ENCODE measurements around the gene ATXN2.
"Not testable (repeated sequence)": the region's sequence is repeated elsewhere in the genome, so short reads cannot be mapped to it uniquely, and the experiment has no call there.

The ATXN2 gene

DNA sequence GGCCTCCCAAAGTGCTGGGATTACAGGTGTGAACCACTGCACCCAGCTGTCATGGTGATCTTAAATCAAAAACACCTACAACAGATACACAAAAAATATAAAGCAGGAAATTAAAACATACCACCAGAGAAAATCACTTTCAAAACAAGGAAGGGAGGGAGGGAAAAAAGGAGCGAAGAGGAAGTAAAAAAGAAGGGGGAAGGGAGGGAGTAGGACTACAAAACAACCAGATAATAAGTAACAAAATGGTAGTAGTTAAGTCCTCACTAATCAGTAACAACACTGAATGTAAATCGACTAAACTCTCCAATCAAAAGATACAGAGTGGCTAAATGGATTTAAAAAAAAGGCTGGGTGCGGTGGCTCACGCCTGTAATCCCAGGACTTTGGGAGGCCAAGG lies 104.4 kb downstream of the ATXN2 start:
- TF ChIP-seq, protein P1, sequence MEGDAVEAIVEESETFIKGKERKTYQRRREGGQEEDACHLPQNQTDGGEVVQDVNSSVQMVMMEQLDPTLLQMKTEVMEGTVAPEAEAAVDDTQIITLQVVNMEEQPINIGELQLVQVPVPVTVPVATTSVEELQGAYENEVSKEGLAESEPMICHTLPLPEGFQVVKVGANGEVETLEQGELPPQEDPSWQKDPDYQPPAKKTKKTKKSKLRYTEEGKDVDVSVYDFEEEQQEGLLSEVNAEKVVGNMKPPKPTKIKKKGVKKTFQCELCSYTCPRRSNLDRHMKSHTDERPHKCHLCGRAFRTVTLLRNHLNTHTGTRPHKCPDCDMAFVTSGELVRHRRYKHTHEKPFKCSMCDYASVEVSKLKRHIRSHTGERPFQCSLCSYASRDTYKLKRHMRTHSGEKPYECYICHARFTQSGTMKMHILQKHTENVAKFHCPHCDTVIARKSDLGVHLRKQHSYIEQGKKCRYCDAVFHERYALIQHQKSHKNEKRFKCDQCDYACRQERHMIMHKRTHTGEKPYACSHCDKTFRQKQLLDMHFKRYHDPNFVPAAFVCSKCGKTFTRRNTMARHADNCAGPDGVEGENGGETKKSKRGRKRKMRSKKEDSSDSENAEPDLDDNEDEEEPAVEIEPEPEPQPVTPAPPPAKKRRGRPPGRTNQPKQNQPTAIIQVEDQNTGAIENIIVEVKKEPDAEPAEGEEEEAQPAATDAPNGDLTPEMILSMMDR (IDR thresholded peaks at IDR 0.05; ENCODE audit: low read length, missing control alignments), result no peak
- no peak for DNase-seq (ENCODE audit: low read depth)

DNA sequence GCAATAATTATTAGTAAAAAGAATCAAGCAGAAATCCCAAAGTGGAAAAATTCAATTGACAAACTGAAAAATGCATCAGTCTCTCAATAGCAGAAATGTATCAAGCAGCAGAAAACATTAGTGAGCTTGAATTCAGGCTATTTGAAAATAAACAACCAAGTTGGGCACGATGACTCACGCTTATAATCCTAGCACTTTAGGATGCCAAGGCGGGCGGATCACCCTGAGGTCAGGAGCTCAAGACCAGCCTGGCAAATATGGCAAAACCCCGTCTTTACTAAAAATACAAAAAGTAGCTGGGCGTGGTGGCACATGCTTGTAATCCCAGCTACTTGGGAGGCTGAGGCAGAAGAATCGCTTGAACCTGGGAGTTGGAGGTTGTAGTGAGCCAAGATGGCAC lies 106.1 kb downstream of the ATXN2 start:
- peak; percentile 26 for DNase-seq (ENCODE audit: low read depth)
- H3K4me3 ChIP-seq (replicated peaks; ENCODE audit: low read depth, low read length), result not testable (repeated sequence)

More for the DNA sequence above, 104.4 kb downstream of the ATXN2 start:
- no peak overlapping the region for H3K4me3 ChIP-seq (replicated peaks; ENCODE audit: low read depth, low read length)

- TF ChIP-seq, protein P1 (IDR thresholded peaks at IDR 0.05; ENCODE audit: low read length, missing control alignments), result no peak
- no peak overlapping the region for H3K4me3 ChIP-seq (replicated peaks; ENCODE audit: low read depth, low read length)
- no peak for DNase-seq (ENCODE audit: low read depth)
Measured at GRCh38 chr12:111488798-111489197, 110.3 kb downstream of the ATXN2 start.

DNA sequence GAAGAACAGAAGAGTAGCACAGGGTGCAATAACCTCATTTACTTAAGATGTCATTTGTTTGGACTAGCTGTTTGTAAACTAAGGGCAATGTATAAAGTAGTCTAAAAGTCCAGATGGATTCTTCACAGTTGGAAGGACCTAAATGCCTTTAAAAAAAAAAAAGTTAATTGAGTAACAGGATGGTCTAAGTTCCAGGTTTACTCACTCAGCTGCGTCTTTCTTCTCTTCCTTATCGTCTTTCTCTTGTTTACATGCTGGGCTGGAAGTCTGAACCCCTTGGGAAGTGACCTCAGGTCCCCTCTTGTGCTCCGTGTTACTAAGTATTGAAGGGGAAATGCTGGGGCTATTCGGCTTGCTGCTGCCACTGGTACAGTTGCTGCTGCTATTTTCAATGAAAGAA lies 110.8 kb downstream of the ATXN2 start:
- H3K4me3 ChIP-seq (replicated peaks; ENCODE audit: low read depth, low read length), result no peak overlapping the region
- DNase-seq (ENCODE audit: low read depth), result peak; percentile 76
- TF ChIP-seq, protein P1 (IDR thresholded peaks at IDR 0.05; ENCODE audit: low read length, missing control alignments), result no peak

GRCh38 chr12:111482462-111482861 lies 116.7 kb downstream of the ATXN2 start:
- DNase-seq (ENCODE audit: low read depth), result no peak
- TF ChIP-seq, protein P1 (IDR thresholded peaks at IDR 0.05; ENCODE audit: low read length, missing control alignments), result peak; percentile 33

GRCh38 chr12:111471236-111471635 lies 127.9 kb downstream of the ATXN2 start:
- TF ChIP-seq, protein P1 (IDR thresholded peaks at IDR 0.05; ENCODE audit: low read length, missing control alignments), result no peak
- no peak overlapping the region for H3K4me3 ChIP-seq (replicated peaks; ENCODE audit: low read depth, low read length)
- no peak for DNase-seq (ENCODE audit: low read depth)

More at GRCh38 chr12:111482462-111482861, 116.7 kb downstream of the ATXN2 start:
- H3K4me3 ChIP-seq (replicated peaks; ENCODE audit: low read depth, low read length), result no peak overlapping the region

- H3K4me3 ChIP-seq (replicated peaks; ENCODE audit: low read depth, low read length), result no peak overlapping the region
- DNase-seq (ENCODE audit: low read depth), result no peak
- TF ChIP-seq, protein P1 (IDR thresholded peaks at IDR 0.05; ENCODE audit: low read length, missing control alignments), result no peak
Measured at GRCh38 chr12:111469401-111469800, 129.7 kb downstream of the ATXN2 start.
